ENCODE data around the gene CEP162.

Gene CEP162

DNA sequence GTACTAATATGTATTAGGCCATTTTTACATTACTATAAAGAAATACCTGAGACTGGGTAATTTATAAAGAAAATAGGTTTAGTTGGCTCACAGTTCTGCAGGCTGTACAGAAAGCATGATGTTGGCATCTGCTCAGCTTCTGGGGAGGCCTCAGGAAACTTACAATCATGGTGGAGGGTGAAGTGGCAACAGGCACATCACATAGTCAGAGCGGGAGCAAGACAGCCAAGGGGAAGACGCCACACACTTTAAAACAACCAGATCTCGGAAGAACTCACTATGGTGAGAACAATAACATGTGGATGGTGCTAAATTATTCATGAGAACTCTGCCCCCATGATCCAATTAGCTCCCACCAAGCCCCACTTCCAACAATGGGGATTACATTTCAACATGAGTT is 41.3 kb upstream of the CEP162 start:
- TF ChIP-seq, protein P1, sequence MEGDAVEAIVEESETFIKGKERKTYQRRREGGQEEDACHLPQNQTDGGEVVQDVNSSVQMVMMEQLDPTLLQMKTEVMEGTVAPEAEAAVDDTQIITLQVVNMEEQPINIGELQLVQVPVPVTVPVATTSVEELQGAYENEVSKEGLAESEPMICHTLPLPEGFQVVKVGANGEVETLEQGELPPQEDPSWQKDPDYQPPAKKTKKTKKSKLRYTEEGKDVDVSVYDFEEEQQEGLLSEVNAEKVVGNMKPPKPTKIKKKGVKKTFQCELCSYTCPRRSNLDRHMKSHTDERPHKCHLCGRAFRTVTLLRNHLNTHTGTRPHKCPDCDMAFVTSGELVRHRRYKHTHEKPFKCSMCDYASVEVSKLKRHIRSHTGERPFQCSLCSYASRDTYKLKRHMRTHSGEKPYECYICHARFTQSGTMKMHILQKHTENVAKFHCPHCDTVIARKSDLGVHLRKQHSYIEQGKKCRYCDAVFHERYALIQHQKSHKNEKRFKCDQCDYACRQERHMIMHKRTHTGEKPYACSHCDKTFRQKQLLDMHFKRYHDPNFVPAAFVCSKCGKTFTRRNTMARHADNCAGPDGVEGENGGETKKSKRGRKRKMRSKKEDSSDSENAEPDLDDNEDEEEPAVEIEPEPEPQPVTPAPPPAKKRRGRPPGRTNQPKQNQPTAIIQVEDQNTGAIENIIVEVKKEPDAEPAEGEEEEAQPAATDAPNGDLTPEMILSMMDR (IDR thresholded peaks at IDR 0.05) = no peak
- no peak for TF ChIP-seq ZFX (IDR thresholded peaks at IDR 0.05; ENCODE audit: borderline replicate concordance)
- no peak overlapping the region for H3K27ac ChIP-seq

GRCh38 chr6:84263557-84263956 is 36.1 kb upstream of the CEP162 start:
- TF ChIP-seq ZFX (IDR thresholded peaks at IDR 0.05; ENCODE audit: borderline replicate concordance) = no peak
- TF ChIP-seq, protein P1 (IDR thresholded peaks at IDR 0.05) = no peak
- no peak overlapping the region for H3K27ac ChIP-seq

- no peak overlapping the region for H3K27ac ChIP-seq
- no peak for TF ChIP-seq ZFX (IDR thresholded peaks at IDR 0.05; ENCODE audit: borderline replicate concordance)
- TF ChIP-seq, protein P1 (IDR thresholded peaks at IDR 0.05) = no peak
Observed at GRCh38 chr6:84260926-84261325, 33.5 kb upstream of the CEP162 start.

GRCh38 chr6:84260196-84260595 is 32.8 kb upstream of the CEP162 start:
- no peak overlapping the region for H3K27ac ChIP-seq
- TF ChIP-seq ZFX (IDR thresholded peaks at IDR 0.05; ENCODE audit: borderline replicate concordance) = no peak
- TF ChIP-seq, protein P1 (IDR thresholded peaks at IDR 0.05) = no peak

GRCh38 chr6:84258866-84259265 is 31.4 kb upstream of the CEP162 start:
- H3K27ac ChIP-seq = no peak overlapping the region
- TF ChIP-seq ZFX (IDR thresholded peaks at IDR 0.05; ENCODE audit: borderline replicate concordance) = no peak
- TF ChIP-seq, protein P1 (IDR thresholded peaks at IDR 0.05) = no peak

DNA sequence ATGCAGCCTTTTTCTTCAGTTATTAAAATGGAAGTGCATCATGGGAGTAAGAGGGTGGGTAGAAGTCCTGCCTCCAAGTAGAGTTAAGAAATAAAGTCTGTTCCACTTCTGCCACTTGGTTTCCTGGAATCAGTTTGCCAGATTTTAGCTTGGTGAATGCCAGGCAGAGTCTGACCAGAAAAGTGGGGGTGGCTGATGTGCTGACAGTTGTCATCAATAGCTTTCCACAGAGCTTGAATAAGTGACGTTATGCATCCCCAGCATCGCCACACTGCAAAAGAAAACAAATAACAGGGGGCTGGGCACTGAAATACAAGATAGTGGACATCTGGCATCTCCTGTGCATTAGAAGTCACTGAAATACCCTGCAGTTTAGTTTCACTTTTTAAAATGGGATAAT is 30.8 kb upstream of the CEP162 start:
- H3K27ac ChIP-seq = no peak overlapping the region
- no peak for TF ChIP-seq ZFX (IDR thresholded peaks at IDR 0.05; ENCODE audit: borderline replicate concordance)
- TF ChIP-seq, protein P1 (IDR thresholded peaks at IDR 0.05) = no peak

DNA sequence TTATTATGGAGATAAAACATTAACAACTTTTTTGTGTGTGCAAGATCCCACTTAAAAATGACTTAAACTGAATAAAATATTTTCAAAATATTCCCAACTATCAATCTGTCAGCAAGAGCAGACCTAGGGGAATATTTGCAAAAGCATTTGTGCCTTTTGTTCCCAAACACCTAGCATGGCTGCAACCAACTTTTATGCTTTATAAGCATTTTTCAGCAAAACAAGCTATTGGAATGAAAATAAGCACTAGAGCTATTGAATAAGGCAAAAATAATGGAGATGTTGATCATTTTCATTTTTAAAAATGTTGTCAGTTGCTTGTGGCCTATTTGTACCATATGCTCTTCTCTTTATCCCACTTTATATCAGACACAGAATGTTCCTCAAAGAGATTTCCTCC is 28.2 kb upstream of the CEP162 start:
- TF ChIP-seq, protein P1 (IDR thresholded peaks at IDR 0.05) = no peak
- TF ChIP-seq ZFX (IDR thresholded peaks at IDR 0.05; ENCODE audit: borderline replicate concordance) = no peak

More for the DNA sequence above, 28.2 kb upstream of the CEP162 start:
- no peak overlapping the region for H3K27ac ChIP-seq

Measured in 22Rv1 (cell line).